GM18526 (cell line): Measurements from ENCODE around the gene ALDH16A1.

Experiments used
- POLR2A ChIP-seq: IDR thresholded peaks from 3 replicates; pipeline ENCODE4 v1.6.1; 2011; ENCODE audit not compliant: insufficient read length; ENCODE audit errors: extremely low read depth

ALDH16A1 gene

GRCh38 chr19:49453013-49453756 is at the start of gene ALDH16A1:
Gene ALDH16A1, plus strand, starts transcription at chr19:49453225. Its CDS starts 107 bp downstream, at chr19:49453332.
- peak; percentile 96 for TF ChIP-seq POLR2A

- no peak for TF ChIP-seq POLR2A
Measured at GRCh38 chr19:49403404-49404187, 49.4 kb upstream of the ALDH16A1 start.

- TF ChIP-seq POLR2A = no peak
Measured at GRCh38 chr19:49407079-49407478, 45.9 kb upstream of the ALDH16A1 start.

GRCh38 chr19:49407482-49408015 is 45.5 kb upstream of the ALDH16A1 start:
- no peak for TF ChIP-seq POLR2A

- TF ChIP-seq POLR2A = no peak
Measured at GRCh38 chr19:49408816-49409440, 44.1 kb upstream of the ALDH16A1 start.

- TF ChIP-seq POLR2A = no peak
Measured at GRCh38 chr19:49409441-49410029, 43.5 kb upstream of the ALDH16A1 start.

GRCh38 chr19:49411681-49412326 is 41.2 kb upstream of the ALDH16A1 start:
- no peak for TF ChIP-seq POLR2A

- no peak for TF ChIP-seq POLR2A
Measured at GRCh38 chr19:49413348-49413747, 39.7 kb upstream of the ALDH16A1 start.

- no peak for TF ChIP-seq POLR2A
Measured at GRCh38 chr19:49414256-49414655, 38.8 kb upstream of the ALDH16A1 start.

GRCh38 chr19:49415102-49415809 is 37.8 kb upstream of the ALDH16A1 start:
- no peak for TF ChIP-seq POLR2A

- no peak for TF ChIP-seq POLR2A
Measured at GRCh38 chr19:49415810-49416200, 37.2 kb upstream of the ALDH16A1 start.

- no peak for TF ChIP-seq POLR2A
Measured at GRCh38 chr19:49417088-49417487, 35.9 kb upstream of the ALDH16A1 start.

GRCh38 chr19:49418511-49418910 is 34.5 kb upstream of the ALDH16A1 start:
- no peak for TF ChIP-seq POLR2A

GRCh38 chr19:49419173-49419572 is 33.9 kb upstream of the ALDH16A1 start:
- TF ChIP-seq POLR2A = no peak
